ENCODE results near the gene ANKRD33B.

ANKRD33B gene

DNA sequence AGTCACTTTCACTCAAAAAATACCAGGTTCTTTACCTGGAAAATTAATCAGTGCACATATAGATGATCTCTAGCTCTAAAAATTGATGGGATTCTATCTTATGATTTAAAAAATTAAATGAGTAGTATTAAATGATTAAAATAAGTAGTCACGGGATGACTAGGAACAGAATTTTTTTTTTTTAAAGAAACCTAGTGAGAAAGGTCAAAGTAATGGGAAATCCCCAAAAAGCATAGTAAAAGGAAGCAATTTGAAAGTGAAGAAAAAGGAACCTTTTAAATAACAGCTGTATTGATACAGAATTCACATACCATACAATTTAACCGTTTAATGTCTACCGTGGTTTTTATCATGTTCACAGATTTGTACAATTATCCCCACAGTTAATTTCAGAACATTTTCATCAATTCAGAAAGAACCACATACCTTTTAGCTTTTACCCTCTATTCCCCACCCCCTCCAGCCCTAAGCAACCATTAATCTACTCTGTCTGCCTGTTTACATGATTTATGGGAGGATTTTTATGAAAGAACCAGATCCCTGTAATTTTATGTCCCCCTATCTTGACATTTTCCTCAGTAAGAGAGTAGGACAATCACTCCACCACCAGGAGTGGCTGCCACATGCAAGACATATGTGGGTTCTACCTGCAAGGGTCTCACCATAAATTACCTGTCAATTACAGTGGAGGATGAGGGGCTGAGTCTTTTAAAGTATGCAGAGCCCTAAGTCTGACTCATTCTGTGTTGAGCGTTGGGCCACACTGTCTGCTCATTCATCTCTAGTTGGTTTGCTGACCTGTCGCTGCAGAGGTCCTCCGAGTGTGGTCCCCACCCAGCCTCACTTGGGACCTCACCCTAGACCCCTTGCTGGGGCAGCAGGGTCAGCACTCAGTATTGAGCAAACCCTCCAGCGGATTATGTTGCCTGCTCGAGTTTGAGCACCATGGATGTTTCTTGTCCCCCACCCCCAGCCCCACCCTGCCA is 16.0 kb downstream of the ANKRD33B start:
- Histone ChIP-seq H3F3A (ENCODE audit: insufficient read depth, low read length) (no peaks in the 10 kb centered on the region), H3K4me1 (ENCODE audit: low read length) (peaks cover 19% of the 10 kb centered on the region), H3K9me3 (replicated peaks; ENCODE audit: insufficient read depth, low read length) (no peaks in the 10 kb centered on the region), H3K79me2 (ENCODE audit: low read length) (peaks cover 75% of the 10 kb centered on the region), H2AFZ (ENCODE audit: low read length) (no peak overlapping the region), H3K27me3 (replicated peaks; ENCODE audit: insufficient read depth, low read length) (no peaks in the 10 kb centered on the region), H3K9ac (ENCODE audit: low read length) (no peak overlapping the region), H3K27ac (ENCODE audit: low read length) (no peak overlapping the region), H3K36me3 (replicated peaks; ENCODE audit: insufficient read depth, low read length) (no peaks in the 10 kb centered on the region), H3K4me2 (ENCODE audit: low read depth, low read length) (no peak overlapping the region), H3K9me2 (replicated peaks; ENCODE audit: insufficient read depth, low read length) (no peaks in the 10 kb centered on the region), H3K4me3 (ENCODE audit: low read length) (no peak overlapping the region), H4K20me1 (ENCODE audit: insufficient read depth, low read length) (no peaks in the 10 kb centered on the region)
- TF ChIP-seq, protein P1, sequence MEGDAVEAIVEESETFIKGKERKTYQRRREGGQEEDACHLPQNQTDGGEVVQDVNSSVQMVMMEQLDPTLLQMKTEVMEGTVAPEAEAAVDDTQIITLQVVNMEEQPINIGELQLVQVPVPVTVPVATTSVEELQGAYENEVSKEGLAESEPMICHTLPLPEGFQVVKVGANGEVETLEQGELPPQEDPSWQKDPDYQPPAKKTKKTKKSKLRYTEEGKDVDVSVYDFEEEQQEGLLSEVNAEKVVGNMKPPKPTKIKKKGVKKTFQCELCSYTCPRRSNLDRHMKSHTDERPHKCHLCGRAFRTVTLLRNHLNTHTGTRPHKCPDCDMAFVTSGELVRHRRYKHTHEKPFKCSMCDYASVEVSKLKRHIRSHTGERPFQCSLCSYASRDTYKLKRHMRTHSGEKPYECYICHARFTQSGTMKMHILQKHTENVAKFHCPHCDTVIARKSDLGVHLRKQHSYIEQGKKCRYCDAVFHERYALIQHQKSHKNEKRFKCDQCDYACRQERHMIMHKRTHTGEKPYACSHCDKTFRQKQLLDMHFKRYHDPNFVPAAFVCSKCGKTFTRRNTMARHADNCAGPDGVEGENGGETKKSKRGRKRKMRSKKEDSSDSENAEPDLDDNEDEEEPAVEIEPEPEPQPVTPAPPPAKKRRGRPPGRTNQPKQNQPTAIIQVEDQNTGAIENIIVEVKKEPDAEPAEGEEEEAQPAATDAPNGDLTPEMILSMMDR (IDR thresholded peaks at IDR 0.05; ENCODE audit: low read length) = no peak
- TF ChIP-seq EZH2 (optimal IDR thresholded peaks at IDR 0.05; ENCODE audit: low read depth, low read length) = no peak
- no peak for TF ChIP-seq EZH2phosphoT487 (IDR thresholded peaks at IDR 0.05; ENCODE audit: low read length)
- DNase-seq = no peak

DNA sequence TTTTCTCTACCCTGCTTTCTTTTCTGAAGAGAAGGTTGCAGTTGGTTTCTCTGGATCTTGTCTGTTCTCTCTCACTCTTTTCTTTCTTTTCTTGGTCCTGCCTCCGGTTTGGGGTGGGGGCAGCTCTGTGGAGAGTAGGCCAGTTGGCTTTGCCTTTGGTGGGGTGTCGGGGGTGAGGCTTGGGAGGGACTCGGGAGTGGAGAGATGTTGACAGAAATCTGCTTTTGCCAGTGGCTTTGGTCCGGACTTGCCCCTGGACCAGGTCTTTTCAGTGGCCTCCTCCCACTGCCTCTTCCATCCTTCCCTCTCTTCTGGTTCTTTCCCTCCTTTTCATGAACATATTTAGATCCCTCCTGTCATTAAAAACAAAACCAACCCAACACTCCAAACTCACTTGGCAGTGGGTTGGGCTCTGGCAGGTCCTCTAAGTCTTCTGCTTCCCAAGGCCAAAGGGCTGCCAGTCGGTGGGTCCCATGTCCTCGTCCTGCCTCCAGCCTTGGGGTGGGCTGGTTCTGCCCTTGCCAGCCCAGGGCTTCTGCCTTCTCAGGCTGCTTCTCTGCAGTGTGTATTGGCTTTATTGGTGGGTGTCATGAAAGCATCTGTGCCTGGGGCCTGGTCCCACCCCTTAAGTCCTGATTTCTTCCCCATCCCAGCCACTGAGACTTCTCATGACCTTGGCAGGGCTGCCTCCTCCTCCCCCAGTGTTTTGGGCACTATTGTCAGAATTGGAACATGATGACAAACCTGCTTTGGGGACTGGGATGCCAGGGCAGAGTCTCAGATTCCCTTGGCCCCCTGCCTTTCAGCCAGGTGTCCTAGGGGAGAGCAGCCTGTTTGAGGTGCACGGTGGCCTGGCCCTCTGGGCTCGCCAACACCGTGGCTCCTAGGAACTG is 16.9 kb downstream of the ANKRD33B start:
- no peak for DNase-seq
- no peaks in the 10 kb centered on the region for H3F3A ChIP-seq (ENCODE audit: insufficient read depth, low read length)
- H3K36me3 ChIP-seq (replicated peaks; ENCODE audit: insufficient read depth, low read length) = no peaks in the 10 kb centered on the region
- H3K4me2 ChIP-seq (ENCODE audit: low read depth, low read length) = no peak overlapping the region
- no peak overlapping the region for H3K27ac ChIP-seq (ENCODE audit: low read length)
- H3K27me3 ChIP-seq (replicated peaks; ENCODE audit: insufficient read depth, low read length) = no peaks in the 10 kb centered on the region
- H2AFZ ChIP-seq (ENCODE audit: low read length) = no peak overlapping the region
- no peaks in the 10 kb centered on the region for H4K20me1 ChIP-seq (ENCODE audit: insufficient read depth, low read length)
- peaks cover 80% of the 10 kb centered on the region for H3K79me2 ChIP-seq (ENCODE audit: low read length)
- no peak overlapping the region for H3K4me3 ChIP-seq (ENCODE audit: low read length)
- H3K9me3 ChIP-seq (replicated peaks; ENCODE audit: insufficient read depth, low read length) = no peaks in the 10 kb centered on the region
- H3K4me1 ChIP-seq (ENCODE audit: low read length) = peaks cover 19% of the 10 kb centered on the region
- H3K9ac ChIP-seq (ENCODE audit: low read length) = no peak overlapping the region
- TF ChIP-seq EZH2 (optimal IDR thresholded peaks at IDR 0.05; ENCODE audit: low read depth, low read length) = no peak
- no peak for TF ChIP-seq EZH2phosphoT487 (IDR thresholded peaks at IDR 0.05; ENCODE audit: low read length)
- TF ChIP-seq, protein P1 (IDR thresholded peaks at IDR 0.05; ENCODE audit: low read length) = no peak
- no peaks in the 10 kb centered on the region for H3K9me2 ChIP-seq (replicated peaks; ENCODE audit: insufficient read depth, low read length)

DNA sequence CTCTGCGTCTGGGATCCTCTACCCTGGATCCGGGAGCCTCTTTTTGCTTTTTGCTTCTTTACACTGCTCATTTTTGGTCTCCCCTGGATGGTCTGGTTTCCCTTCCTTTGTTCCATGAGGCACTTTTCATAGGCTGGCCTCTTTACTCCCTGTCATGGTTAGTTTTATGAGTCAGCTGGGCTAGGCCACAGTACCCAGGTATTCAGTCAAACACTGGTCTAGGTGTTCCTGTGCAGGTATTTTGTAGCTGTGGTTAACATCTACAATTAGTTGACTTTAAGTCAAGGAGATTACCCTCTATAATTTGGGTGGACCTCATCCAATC is 17.5 kb downstream of the ANKRD33B start:
- Histone ChIP-seq H3K79me2 (ENCODE audit: low read length) (peaks cover 79% of the 10 kb centered on the region), H3K4me3 (ENCODE audit: low read length) (no peak overlapping the region), H4K20me1 (ENCODE audit: insufficient read depth, low read length) (no peaks in the 10 kb centered on the region), H3K4me1 (ENCODE audit: low read length) (peaks cover 19% of the 10 kb centered on the region), H3K36me3 (replicated peaks; ENCODE audit: insufficient read depth, low read length) (no peaks in the 10 kb centered on the region), H3K4me2 (ENCODE audit: low read depth, low read length) (no peak overlapping the region), H3K9me2 (replicated peaks; ENCODE audit: insufficient read depth, low read length) (no peaks in the 10 kb centered on the region), H3F3A (ENCODE audit: insufficient read depth, low read length) (no peaks in the 10 kb centered on the region), H2AFZ (ENCODE audit: low read length) (no peak overlapping the region), H3K9ac (ENCODE audit: low read length) (no peak overlapping the region), H3K27ac (ENCODE audit: low read length) (no peak overlapping the region), H3K27me3 (replicated peaks; ENCODE audit: insufficient read depth, low read length) (no peaks in the 10 kb centered on the region), H3K9me3 (replicated peaks; ENCODE audit: insufficient read depth, low read length) (no peaks in the 10 kb centered on the region)
- TF ChIP-seq, protein P1 (IDR thresholded peaks at IDR 0.05; ENCODE audit: low read length) = no peak
- TF ChIP-seq EZH2 (optimal IDR thresholded peaks at IDR 0.05; ENCODE audit: low read depth, low read length) (no peak), EZH2phosphoT487 (IDR thresholded peaks at IDR 0.05; ENCODE audit: low read length) (no peak)
- DNase-seq = no peak

Data from MM.1S (cell line).